HCT116 (cell line): ENCODE measurements around the gene DLL1. TPM values are rescaled to one million over a fixed set of nuclear protein-coding genes. Genes with fewer than 3 reads are reported as not detected.

ENCODE experiments used
- ATAC-seq: fragments of 200-7000 bp; cut with Tn5 transposase; 2 replicates; pipeline ENCODE4 v1.9.1; 2020; ENCODE audit warnings: mild to moderate bottlenecking, moderate library complexity
- BruUV-seq: library from RNA; stranded (reverse); fragments of 400-500 nt; replicated peaks from 2 replicates; lab custom pipeline; 2021; lab: Mats Ljungman, UMichigan
- CTCF ChIA-PET: fragments of 300-600 bp; sonication (Branson Sonifier 250); formaldehyde crosslinking; loops from one replicate; lab custom pipeline; 2021; ENCODE audit warnings: antibody characterized with exemption; lab: Charles Lee
- POLR2A ChIA-PET: fragments of 300-600, 350-600 bp; sonication (Branson Sonifier 250); formaldehyde crosslinking; loops from one replicate; lab custom pipeline; 2021; ENCODE audit warnings: antibody characterized with exemption; lab: Charles Lee
- RAD21 ChIA-PET, 2 experiments: fragments of 300-600 bp; sonication (Branson Sonifier 250); formaldehyde crosslinking; loops; one replicate each; lab custom pipeline; 2023; ENCODE audit warnings: low total read pairs in 2 of 2; ENCODE audit not compliant: uncharacterized antibody in 2 of 2, unreplicated experiment in 2 of 2, low non-redundant PET in 1 of 2; lab: Charles Lee
- DNase-seq: peaks from one replicate; pipeline ENCODE4 v3.0.0-alpha.2; 2010; ENCODE audit warnings: low read depth, low spot score
- H2AFZ ChIP-seq: fragments of 200-600 bp; shearing (Covaris generic), sonication (generic); 2 replicates; pipeline ENCODE4 v1.6.1; 2017; ENCODE audit warnings: low read depth, mixed run types, mixed read lengths, antibody characterized with exemption, low read length; ENCODE audit not compliant: poor library complexity, severe bottlenecking
- H3K27ac ChIP-seq: 2 replicates; pipeline ENCODE4 v1.5.1; 2012; ENCODE audit warnings: low read depth, low read length
- H3K27me3 ChIP-seq: fragments of 200-600 bp; sonication (generic); 2 replicates; pipeline ENCODE4 v1.6.1; 2016; ENCODE audit warnings: mixed run types, low read length, mixed read lengths; ENCODE audit not compliant: insufficient read depth
- H3K36me3 ChIP-seq, 2 experiments: fragments of 200-500 bp in 1 of 2; fragments of 200-600 bp in 1 of 2; sonication (Bioruptor generic) in 1 of 2; sonication (generic) in 1 of 2; 2 replicates each; pipeline versions ENCODE4 v1.5.1 to v1.6.1; 2014 to 2016; ENCODE audit warnings: low read length in 2 of 2, inconsistent platforms in 1 of 2, mixed read lengths in 1 of 2, mixed run types in 1 of 2; ENCODE audit not compliant: insufficient read depth in 2 of 2, control insufficient read depth in 1 of 2
- H3K4me1 ChIP-seq, 2 experiments: fragments of 200-600 bp in 1 of 2; sonication (generic) in 1 of 2; 2 replicates each; pipeline versions ENCODE4 v1.5.1 to v1.6.1; 2012 to 2017; ENCODE audit warnings: low read length in 2 of 2, inconsistent platforms in 1 of 2, mild to moderate bottlenecking in 1 of 2, mixed read lengths in 1 of 2, mixed run types in 1 of 2, moderate library complexity in 1 of 2; ENCODE audit not compliant: insufficient read depth in 2 of 2, control insufficient read depth in 1 of 2
- H3K4me2 ChIP-seq: fragments of 200-600 bp; sonication (generic); 2 replicates; pipeline ENCODE4 v1.6.1; 2017; ENCODE audit warnings: mixed run types, low read length, mixed read lengths
- H3K4me3 ChIP-seq, 2 experiments: fragments of 200-600 bp in 1 of 2; sonication (generic) in 1 of 2; replicated peaks in 1 of 2; 2 replicates each; pipeline ENCODE4 v1.5.1; 2011 to 2016; ENCODE audit warnings: low read length in 2 of 2, control low read depth in 1 of 2, low read depth in 1 of 2, mild to moderate bottlenecking in 1 of 2, mixed read lengths in 1 of 2, mixed run types in 1 of 2
- H3K79me2 ChIP-seq: fragments of 200-600 bp; sonication (generic); 2 replicates; pipeline ENCODE4 v1.6.1; 2017; ENCODE audit warnings: mild to moderate bottlenecking, mixed run types, low read length, moderate library complexity, mixed read lengths; ENCODE audit not compliant: insufficient read depth
- H3K9ac ChIP-seq: fragments of 200-600 bp; sonication (generic); 2 replicates; pipeline ENCODE4 v1.6.1; 2016; ENCODE audit warnings: low read length, mixed read lengths
- H3K9me2 ChIP-seq: fragments of 200-600 bp; sonication (generic), shearing (Covaris generic); 2 replicates; pipeline ENCODE4 v1.6.1; 2017; ENCODE audit warnings: mixed run types, mild to moderate bottlenecking, moderate library complexity; ENCODE audit not compliant: insufficient read depth
- H3K9me3 ChIP-seq, 2 experiments: fragments of 200-500 bp in 1 of 2; fragments of 200-600 bp in 1 of 2; sonication (Bioruptor generic) in 1 of 2; sonication (generic) in 1 of 2; 2 replicates each; pipeline ENCODE4 v1.6.1; 2014 to 2017; ENCODE audit warnings: low read length in 2 of 2, mixed read lengths in 2 of 2, inconsistent platforms in 1 of 2, low read depth in 1 of 2, mild to moderate bottlenecking in 1 of 2, mixed run types in 1 of 2, moderate library complexity in 1 of 2; ENCODE audit not compliant: control insufficient read depth in 1 of 2, insufficient read depth in 1 of 2
- H4K20me1 ChIP-seq: fragments of 200-600 bp; sonication (generic), shearing (Covaris generic); 2 replicates; pipeline ENCODE4 v1.6.1; 2017; ENCODE audit warnings: mixed run types, mild to moderate bottlenecking, moderate library complexity; ENCODE audit not compliant: insufficient read depth
- ATF3 ChIP-seq: IDR thresholded peaks from 2 replicates; pipeline ENCODE4 v1.6.1; 2012
- CEBPB ChIP-seq: IDR thresholded peaks from 2 replicates; pipeline ENCODE4 v1.6.1; 2012; ENCODE audit warnings: low read depth
- EZH2 ChIP-seq: fragments of 200-600 bp; sonication (generic); IDR thresholded peaks from 2 replicates; pipeline ENCODE4 v1.6.1; 2017; ENCODE audit warnings: antibody characterized with exemption, mixed run types
- FOSL1 ChIP-seq: IDR thresholded peaks from 2 replicates; pipeline ENCODE4 v1.6.1; 2012; ENCODE audit warnings: low read depth
- JUND ChIP-seq: IDR thresholded peaks from 2 replicates; pipeline ENCODE4 v1.6.1; 2012
- POLR2AphosphoS5 ChIP-seq: IDR thresholded peaks from 2 replicates; pipeline ENCODE4 v1.6.1; 2011; ENCODE audit warnings: mild to moderate bottlenecking, low read depth, low read length, moderate library complexity
- SRF ChIP-seq: IDR thresholded peaks from 2 replicates; pipeline ENCODE4 v1.6.1; 2012; ENCODE audit warnings: low read depth
- TCF7L2 ChIP-seq: IDR thresholded peaks from 2 replicates; pipeline ENCODE4 v1.7.0; 2011; ENCODE audit warnings: borderline replicate concordance, inconsistent platforms; ENCODE audit not compliant: insufficient read depth, insufficient read length; ENCODE audit errors: extremely low read depth
- ZNF274 ChIP-seq: fragments of 200-500 bp; sonication (Bioruptor generic); IDR thresholded peaks from 2 replicates; pipeline ENCODE4 v1.6.1; 2014; ENCODE audit warnings: mild to moderate bottlenecking, low read depth, low read length, inconsistent platforms
- intact Hi-C: fragments of 100-400 bp; cut with micrococcal nuclease; formaldehyde crosslinking; loops from 2 replicates; pipeline ENCODE4 v1.10.0; 2022
- total RNA-seq: library from RNA; stranded (reverse); gene quantifications from one replicate; pipeline ENCODE4 v1.2.1, GENCODE V29; 2021; ENCODE audit not compliant: unreplicated experiment
- TF ChIP-seq, protein P1 (sequence below): IDR thresholded peaks from 2 replicates; pipeline ENCODE4 v1.6.1; 2011; ENCODE audit warnings: mild to moderate bottlenecking, low read length, moderate library complexity; ENCODE audit not compliant: insufficient replicate concordance; ENCODE audit errors: extremely low read depth

The DLL1 gene
- total RNA-seq, 1 experiment from 2014 or later = 5.3 TPM

GRCh38 chr6:170234419-170234818 lies 56.5 kb downstream of the DLL1 start:
- Histone ChIP-seq H3K36me3 (no peaks in the 10 kb centered on the region), H3K9me3 (no peaks in the 10 kb centered on the region), H4K20me1 (no peaks in the 10 kb centered on the region), H3K4me3 (no peak overlapping the region), H3K27ac (no peak overlapping the region), H3K4me1 (no peaks in the 10 kb centered on the region), H3K9ac (no peak overlapping the region), H3K4me2 (no peak overlapping the region), H3K9me2 (no peaks in the 10 kb centered on the region), H2AFZ (no peak overlapping the region), H3K79me2 (no peaks in the 10 kb centered on the region), H3K27me3 (no peaks in the 10 kb centered on the region)
- BruUV-seq = no TSS peak
- TF ChIP-seq POLR2AphosphoS5 (no peak), EZH2 (no peak), TCF7L2 (no peak), ATF3 (no peak), JUND (no peak), ZNF274 (no peak), CEBPB (no peak), SRF (no peak), FOSL1 (no peak)
- TF ChIP-seq, protein P1, sequence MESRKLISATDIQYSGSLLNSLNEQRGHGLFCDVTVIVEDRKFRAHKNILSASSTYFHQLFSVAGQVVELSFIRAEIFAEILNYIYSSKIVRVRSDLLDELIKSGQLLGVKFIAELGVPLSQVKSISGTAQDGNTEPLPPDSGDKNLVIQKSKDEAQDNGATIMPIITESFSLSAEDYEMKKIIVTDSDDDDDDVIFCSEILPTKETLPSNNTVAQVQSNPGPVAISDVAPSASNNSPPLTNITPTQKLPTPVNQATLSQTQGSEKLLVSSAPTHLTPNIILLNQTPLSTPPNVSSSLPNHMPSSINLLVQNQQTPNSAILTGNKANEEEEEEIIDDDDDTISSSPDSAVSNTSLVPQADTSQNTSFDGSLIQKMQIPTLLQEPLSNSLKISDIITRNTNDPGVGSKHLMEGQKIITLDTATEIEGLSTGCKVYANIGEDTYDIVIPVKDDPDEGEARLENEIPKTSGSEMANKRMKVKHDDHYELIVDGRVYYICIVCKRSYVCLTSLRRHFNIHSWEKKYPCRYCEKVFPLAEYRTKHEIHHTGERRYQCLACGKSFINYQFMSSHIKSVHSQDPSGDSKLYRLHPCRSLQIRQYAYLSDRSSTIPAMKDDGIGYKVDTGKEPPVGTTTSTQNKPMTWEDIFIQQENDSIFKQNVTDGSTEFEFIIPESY = no peak
- intact Hi-C loops = no loop called here
- ChIA-PET POLR2A (no interaction called here), RAD21 (no interaction called here), CTCF (no interaction called here)
- ATAC-seq = no peak
- no peak for DNase-seq
